GM12891 (cell line): Measurements from ENCODE around the gene PRELID3B.

ENCODE experiments used
- DNase-seq: peaks from one replicate; pipeline ENCODE4 v3.0.0; 2011; ENCODE audit warnings: low spot score; ENCODE audit not compliant: insufficient read length
- FAIRE-seq: peaks from 2 replicates; lab custom pipeline; 2011; peaks lifted over from hg19 to GRCh38; lab: Jason Lieb, UNC
- PAX5 ChIP-seq: IDR thresholded peaks from 2 replicates; pipeline ENCODE4 v1.6.1; 2011; ENCODE audit warnings: low read length, moderate library complexity, mild to moderate bottlenecking; ENCODE audit not compliant: insufficient read depth, severe bottlenecking
- POLR2A ChIP-seq: IDR thresholded peaks from 2 replicates; pipeline ENCODE4 v1.6.1; 2011; ENCODE audit warnings: low read depth, low read length, control low read depth
- POLR2AphosphoS5 ChIP-seq: IDR thresholded peaks from 2 replicates; pipeline ENCODE4 v1.6.1; 2011; ENCODE audit warnings: low read depth, low read length, control low read depth
- POU2F2 ChIP-seq: IDR thresholded peaks from 2 replicates; pipeline ENCODE4 v1.6.1; 2011; ENCODE audit warnings: low read depth, mild to moderate bottlenecking, control low read depth, low read length, moderate library complexity
- SPI1 ChIP-seq: IDR thresholded peaks from 2 replicates; pipeline ENCODE4 v1.6.1; 2011; ENCODE audit warnings: low read depth, low read length, control low read depth
- TAF1 ChIP-seq: IDR thresholded peaks from 2 replicates; pipeline ENCODE4 v1.6.1; 2011; ENCODE audit warnings: low read depth, low read length, control low read depth

The PRELID3B gene

GRCh38 chr20:59040667-59041066 is 1.9 kb downstream of the PRELID3B start:
- FAIRE-seq (no peak), DNase-seq (no peak)
- TF ChIP-seq SPI1 (no peak), POLR2A (no peak)

- no peak for TF ChIP-seq POU2F2
- DNase-seq (no peak), FAIRE-seq (no peak)
Observed at GRCh38 chr20:59039233-59039632, 3.4 kb downstream of the PRELID3B start.

- FAIRE-seq: no peak
Observed at GRCh38 chr20:59037386-59037785, 5.2 kb downstream of the PRELID3B start.

GRCh38 chr20:59035381-59035780 is 7.2 kb downstream of the PRELID3B start:
- FAIRE-seq: no peak
- TF ChIP-seq POLR2A: no peak
- no peak for TF ChIP-seq POU2F2
- TF ChIP-seq PAX5: no peak
- TF ChIP-seq POLR2AphosphoS5: no peak
- TF ChIP-seq SPI1: no peak
- TF ChIP-seq TAF1: no peak
- no peak for DNase-seq

More at GRCh38 chr20:59037386-59037785, 5.2 kb downstream of the PRELID3B start:
- no peak for DNase-seq
- TF ChIP-seq PAX5: no peak
- TF ChIP-seq POU2F2: no peak
- no peak for TF ChIP-seq SPI1
- no peak for TF ChIP-seq POLR2A
- TF ChIP-seq POLR2AphosphoS5: no peak
- no peak for TF ChIP-seq TAF1

- TF ChIP-seq POU2F2: no peak
- TF ChIP-seq TAF1: no peak
- no peak for TF ChIP-seq POLR2A
- no peak for TF ChIP-seq PAX5
- no peak for TF ChIP-seq POLR2AphosphoS5
- no peak for TF ChIP-seq SPI1
- FAIRE-seq: no peak
- no peak for DNase-seq
Observed at GRCh38 chr20:59033616-59034165, 8.9 kb downstream of the PRELID3B start.

GRCh38 chr20:59033093-59033492 is 9.5 kb downstream of the PRELID3B start:
- no peak for TF ChIP-seq POU2F2
- no peak for TF ChIP-seq POLR2AphosphoS5
- no peak for TF ChIP-seq POLR2A
- TF ChIP-seq TAF1: no peak
- TF ChIP-seq SPI1: no peak
- TF ChIP-seq PAX5: no peak
- no peak for FAIRE-seq

GRCh38 chr20:59032713-59033059 is 9.9 kb downstream of the PRELID3B start:
- no peak for FAIRE-seq
- DNase-seq: no peak
- TF ChIP-seq POLR2AphosphoS5: no peak
- TF ChIP-seq POLR2A: no peak
- TF ChIP-seq TAF1: no peak
- no peak for TF ChIP-seq PAX5
- TF ChIP-seq SPI1: no peak
- TF ChIP-seq POU2F2: no peak

More at GRCh38 chr20:59033093-59033492, 9.5 kb downstream of the PRELID3B start:
- no peak for DNase-seq

GRCh38 chr20:59032023-59032712 is 10.4 kb downstream of the PRELID3B start, which contains the start of gene ATP5F1E:
ATP5F1E (minus strand) TSS chr20:59032335; CDS start chr20:59032251, 84 bp downstream.
- TF ChIP-seq POLR2A (peak; percentile 94), POU2F2 (peak; percentile 74; the same call in 1 of the 2 replicates), POLR2AphosphoS5 (peak; percentile 93), TAF1 (peak; percentile 70), SPI1 (peak; percentile 31; the same call in 1 of the 2 replicates), PAX5 (no peak)
- DNase-seq (peak; percentile 86), FAIRE-seq (peak; percentile 78)

GRCh38 chr20:59031564-59032022 is 11.0 kb downstream of the PRELID3B start:
- TF ChIP-seq TAF1: no peak
- no peak for TF ChIP-seq PAX5
- FAIRE-seq (peak; percentile 31), DNase-seq (no peak)

GRCh38 chr20:59030911-59031563 is 11.5 kb downstream of the PRELID3B start:
- TF ChIP-seq POU2F2: no peak
- 0 out of 2 replicates have a peak, but pooled peaks have one; percentile 32 for TF ChIP-seq POLR2A
- TF ChIP-seq SPI1: peak; percentile 59
- no peak for TF ChIP-seq POLR2AphosphoS5
- no peak for DNase-seq
- FAIRE-seq: peak; percentile 45
